HepG2 (cell line): Measurements from ENCODE around the gene TMEM53. TPM values are rescaled to one million over a fixed set of nuclear protein-coding genes. Genes with fewer than 3 reads are reported as not detected.
A peak's percentile ranks its signal among the peaks of the same experiment; 100 is the strongest.

ENCODE experiments used
- CBFB ChIP-seq: sonication (generic); formaldehyde crosslinking; IDR thresholded peaks from 2 replicates; pipeline ENCODE4 v1.4.0; 2020; ENCODE audit warnings: missing genetic modification reagents
- ELF3 ChIP-seq: IDR thresholded peaks from 2 replicates; pipeline ENCODE4 v1.6.1; 2016; ENCODE audit warnings: missing genetic modification reagents, missing compliant biosample characterization
- ISL2 ChIP-seq: sonication (generic); formaldehyde crosslinking; IDR thresholded peaks from 2 replicates; pipeline ENCODE4 v1.5.0; 2020; ENCODE audit warnings: missing genetic modification reagents
- MZF1 ChIP-seq: sonication (generic); formaldehyde crosslinking; IDR thresholded peaks from 2 replicates; pipeline ENCODE4 v1.8.1; 2023; ENCODE audit warnings: mild to moderate bottlenecking, missing genetic modification reagents, borderline replicate concordance
- NFYB ChIP-seq: sonication (generic); formaldehyde crosslinking; IDR thresholded peaks from 2 replicates; pipeline ENCODE4 v1.4.0; 2020; ENCODE audit warnings: missing genetic modification reagents
- POGZ ChIP-seq: sonication (generic); formaldehyde crosslinking; IDR thresholded peaks from 2 replicates; pipeline ENCODE4 v1.4.0; 2020; ENCODE audit warnings: mild to moderate bottlenecking, missing genetic modification reagents
- REXO4 ChIP-seq: sonication (generic); formaldehyde crosslinking; IDR thresholded peaks from 2 replicates; pipeline ENCODE4 v1.8.0; 2022; ENCODE audit warnings: missing genetic modification reagents, mild to moderate bottlenecking, borderline replicate concordance
- ZNF484 ChIP-seq: sonication (generic); formaldehyde crosslinking; IDR thresholded peaks from 2 replicates; pipeline ENCODE4 v1.5.1; 2020; ENCODE audit warnings: mild to moderate bottlenecking, low read depth, missing genetic modification reagents, borderline replicate concordance
- ZNF563 ChIP-seq: sonication (generic); formaldehyde crosslinking; IDR thresholded peaks from 2 replicates; pipeline ENCODE4 v1.8.0; 2022; ENCODE audit warnings: mild to moderate bottlenecking, moderate library complexity, missing genetic modification reagents
- ZNF644 ChIP-seq: IDR thresholded peaks from 2 replicates; pipeline ENCODE4 v1.6.1; 2016; ENCODE audit warnings: low read depth
- polyA plus RNA-seq, 8 experiments: library from polyadenylated mRNA; depleted of rRNA in 3 of 8; stranded (reverse) in 7 of 8; unstranded in 1 of 8; fragments of >200 nt; fragmentation: Illumina TruSeq in 4 of 8; extraction: Trizol in 4 of 8; gene quantifications; 2 replicates each; pipeline versions ENCODE4 v1.2.1 to v1.2.3, GENCODE V29; 2011 to 2016; ENCODE audit warnings: low read depth in 4 of 8, missing spikeins in 1 of 8, mixed read lengths in 1 of 8; ENCODE audit not compliant: insufficient read depth in 1 of 8
- total RNA-seq, 5 experiments: library from RNA; depleted of rRNA; stranded (reverse); fragments of >200 nt; fragmentation: Illumina TruSeq; extraction: Trizol; gene quantifications; 2 replicates each; pipeline ENCODE4 v1.2.3, GENCODE V29; 2016; ENCODE audit warnings: low read depth in 1 of 5
- TF ChIP-seq, protein P1 (sequence below): sonication (generic); formaldehyde crosslinking; IDR thresholded peaks from 2 replicates; pipeline ENCODE4 v1.4.0; 2020; ENCODE audit warnings: missing genetic modification reagents
- TF ChIP-seq, protein P2 (sequence below): sonication (generic); formaldehyde crosslinking; IDR thresholded peaks from 2 replicates; pipeline ENCODE4 v1.4.0; 2020; ENCODE audit warnings: missing genetic modification reagents
- TF ChIP-seq, protein P3 (sequence below): sonication (generic); formaldehyde crosslinking; conservative IDR thresholded peaks from 2 replicates; pipeline ENCODE4 v1.8.1; 2023; ENCODE audit warnings: missing genetic modification reagents
- TF ChIP-seq, protein P4 (sequence below): IDR thresholded peaks from 2 replicates; pipeline ENCODE4 v1.6.1; 2016; ENCODE audit warnings: low read depth, missing genetic modification reagents, missing compliant biosample characterization
- TF ChIP-seq, protein P5 (sequence below): sonication (generic); formaldehyde crosslinking; conservative IDR thresholded peaks from 2 replicates; pipeline ENCODE4 v1.8.0; 2022; ENCODE audit warnings: low read depth, missing genetic modification reagents

Gene TMEM53
- total and polyA plus RNA-seq, 2 of the 13 experiments (the other 11 are each of a cell fraction or from before 2014, with no cell fraction given) = 12.6 to 20.2 TPM

DNA sequence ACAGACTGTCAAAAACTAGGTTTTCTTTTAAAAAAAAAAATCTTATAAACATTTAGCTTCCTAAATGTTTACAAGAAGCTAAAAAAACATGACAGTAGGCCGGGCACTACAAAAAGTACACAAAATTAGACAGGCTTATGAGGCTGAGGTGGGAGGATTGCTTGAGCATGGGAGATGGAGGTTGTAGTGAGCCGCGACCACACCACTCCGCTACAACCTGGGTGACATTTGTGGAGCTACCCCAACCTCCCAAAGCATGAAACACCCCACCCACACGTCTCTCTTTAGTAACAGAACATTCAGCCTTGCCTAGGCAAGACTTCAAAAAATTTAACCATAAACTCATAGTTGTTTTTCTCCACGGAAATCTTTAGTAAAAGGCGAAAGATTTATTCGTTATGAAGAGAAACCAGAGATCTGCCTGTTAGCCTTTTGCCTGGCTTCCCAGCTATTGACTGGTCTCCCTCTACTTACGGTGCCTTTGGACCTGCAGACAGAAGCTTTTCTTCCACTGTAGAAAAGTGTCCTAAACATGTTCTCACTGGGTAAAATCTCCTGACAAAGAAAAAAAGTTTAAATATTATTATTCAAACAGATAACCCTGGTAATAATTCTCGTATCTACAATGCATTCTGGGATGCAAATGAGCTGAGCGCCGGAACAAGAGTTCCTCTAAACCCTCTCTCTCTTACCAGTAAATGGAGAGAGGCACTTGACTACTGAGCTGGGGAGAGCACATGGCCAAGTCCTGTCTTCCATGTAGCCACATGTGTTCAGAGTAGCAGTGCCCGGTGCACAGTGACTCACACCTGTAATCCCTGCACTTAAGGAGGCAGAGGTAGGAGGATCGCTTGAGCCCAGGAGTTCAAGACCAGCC is 47.4 kb upstream of the TMEM53 start (continued):
- TF ChIP-seq, protein P1, sequence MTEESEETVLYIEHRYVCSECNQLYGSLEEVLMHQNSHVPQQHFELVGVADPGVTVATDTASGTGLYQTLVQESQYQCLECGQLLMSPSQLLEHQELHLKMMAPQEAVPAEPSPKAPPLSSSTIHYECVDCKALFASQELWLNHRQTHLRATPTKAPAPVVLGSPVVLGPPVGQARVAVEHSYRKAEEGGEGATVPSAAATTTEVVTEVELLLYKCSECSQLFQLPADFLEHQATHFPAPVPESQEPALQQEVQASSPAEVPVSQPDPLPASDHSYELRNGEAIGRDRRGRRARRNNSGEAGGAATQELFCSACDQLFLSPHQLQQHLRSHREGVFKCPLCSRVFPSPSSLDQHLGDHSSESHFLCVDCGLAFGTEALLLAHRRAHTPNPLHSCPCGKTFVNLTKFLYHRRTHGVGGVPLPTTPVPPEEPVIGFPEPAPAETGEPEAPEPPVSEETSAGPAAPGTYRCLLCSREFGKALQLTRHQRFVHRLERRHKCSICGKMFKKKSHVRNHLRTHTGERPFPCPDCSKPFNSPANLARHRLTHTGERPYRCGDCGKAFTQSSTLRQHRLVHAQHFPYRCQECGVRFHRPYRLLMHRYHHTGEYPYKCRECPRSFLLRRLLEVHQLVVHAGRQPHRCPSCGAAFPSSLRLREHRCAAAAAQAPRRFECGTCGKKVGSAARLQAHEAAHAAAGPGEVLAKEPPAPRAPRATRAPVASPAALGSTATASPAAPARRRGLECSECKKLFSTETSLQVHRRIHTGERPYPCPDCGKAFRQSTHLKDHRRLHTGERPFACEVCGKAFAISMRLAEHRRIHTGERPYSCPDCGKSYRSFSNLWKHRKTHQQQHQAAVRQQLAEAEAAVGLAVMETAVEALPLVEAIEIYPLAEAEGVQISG = peak; percentile 71
- TF ChIP-seq MZF1 (CRISPR knock-in tag) = no peak
- no peak; the same call in 1 of the 2 replicates for TF ChIP-seq ZNF644
- TF ChIP-seq ZNF484 (CRISPR knock-in tag) = no peak
- TF ChIP-seq, protein P2, sequence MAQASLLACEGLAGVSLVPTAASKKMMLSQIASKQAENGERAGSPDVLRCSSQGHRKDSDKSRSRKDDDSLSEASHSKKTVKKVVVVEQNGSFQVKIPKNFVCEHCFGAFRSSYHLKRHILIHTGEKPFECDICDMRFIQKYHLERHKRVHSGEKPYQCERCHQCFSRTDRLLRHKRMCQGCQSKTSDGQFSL (CRISPR knock-in tag) = peak; percentile 61; the same call in 1 of the 2 replicates
- TF ChIP-seq ISL2 (CRISPR knock-in tag) = peak; percentile 51; the same call in 1 of the 2 replicates
- peak; percentile 85; the same call in 1 of the 2 replicates for TF ChIP-seq CBFB (CRISPR knock-in tag)
- TF ChIP-seq, protein P3, sequence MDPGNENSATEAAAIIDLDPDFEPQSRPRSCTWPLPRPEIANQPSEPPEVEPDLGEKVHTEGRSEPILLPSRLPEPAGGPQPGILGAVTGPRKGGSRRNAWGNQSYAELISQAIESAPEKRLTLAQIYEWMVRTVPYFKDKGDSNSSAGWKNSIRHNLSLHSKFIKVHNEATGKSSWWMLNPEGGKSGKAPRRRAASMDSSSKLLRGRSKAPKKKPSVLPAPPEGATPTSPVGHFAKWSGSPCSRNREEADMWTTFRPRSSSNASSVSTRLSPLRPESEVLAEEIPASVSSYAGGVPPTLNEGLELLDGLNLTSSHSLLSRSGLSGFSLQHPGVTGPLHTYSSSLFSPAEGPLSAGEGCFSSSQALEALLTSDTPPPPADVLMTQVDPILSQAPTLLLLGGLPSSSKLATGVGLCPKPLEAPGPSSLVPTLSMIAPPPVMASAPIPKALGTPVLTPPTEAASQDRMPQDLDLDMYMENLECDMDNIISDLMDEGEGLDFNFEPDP (CRISPR knock-in tag) = 0 out of 2 replicates have a peak, but pooled peaks have one; percentile 38
- no peak for TF ChIP-seq REXO4
- TF ChIP-seq, protein P4, sequence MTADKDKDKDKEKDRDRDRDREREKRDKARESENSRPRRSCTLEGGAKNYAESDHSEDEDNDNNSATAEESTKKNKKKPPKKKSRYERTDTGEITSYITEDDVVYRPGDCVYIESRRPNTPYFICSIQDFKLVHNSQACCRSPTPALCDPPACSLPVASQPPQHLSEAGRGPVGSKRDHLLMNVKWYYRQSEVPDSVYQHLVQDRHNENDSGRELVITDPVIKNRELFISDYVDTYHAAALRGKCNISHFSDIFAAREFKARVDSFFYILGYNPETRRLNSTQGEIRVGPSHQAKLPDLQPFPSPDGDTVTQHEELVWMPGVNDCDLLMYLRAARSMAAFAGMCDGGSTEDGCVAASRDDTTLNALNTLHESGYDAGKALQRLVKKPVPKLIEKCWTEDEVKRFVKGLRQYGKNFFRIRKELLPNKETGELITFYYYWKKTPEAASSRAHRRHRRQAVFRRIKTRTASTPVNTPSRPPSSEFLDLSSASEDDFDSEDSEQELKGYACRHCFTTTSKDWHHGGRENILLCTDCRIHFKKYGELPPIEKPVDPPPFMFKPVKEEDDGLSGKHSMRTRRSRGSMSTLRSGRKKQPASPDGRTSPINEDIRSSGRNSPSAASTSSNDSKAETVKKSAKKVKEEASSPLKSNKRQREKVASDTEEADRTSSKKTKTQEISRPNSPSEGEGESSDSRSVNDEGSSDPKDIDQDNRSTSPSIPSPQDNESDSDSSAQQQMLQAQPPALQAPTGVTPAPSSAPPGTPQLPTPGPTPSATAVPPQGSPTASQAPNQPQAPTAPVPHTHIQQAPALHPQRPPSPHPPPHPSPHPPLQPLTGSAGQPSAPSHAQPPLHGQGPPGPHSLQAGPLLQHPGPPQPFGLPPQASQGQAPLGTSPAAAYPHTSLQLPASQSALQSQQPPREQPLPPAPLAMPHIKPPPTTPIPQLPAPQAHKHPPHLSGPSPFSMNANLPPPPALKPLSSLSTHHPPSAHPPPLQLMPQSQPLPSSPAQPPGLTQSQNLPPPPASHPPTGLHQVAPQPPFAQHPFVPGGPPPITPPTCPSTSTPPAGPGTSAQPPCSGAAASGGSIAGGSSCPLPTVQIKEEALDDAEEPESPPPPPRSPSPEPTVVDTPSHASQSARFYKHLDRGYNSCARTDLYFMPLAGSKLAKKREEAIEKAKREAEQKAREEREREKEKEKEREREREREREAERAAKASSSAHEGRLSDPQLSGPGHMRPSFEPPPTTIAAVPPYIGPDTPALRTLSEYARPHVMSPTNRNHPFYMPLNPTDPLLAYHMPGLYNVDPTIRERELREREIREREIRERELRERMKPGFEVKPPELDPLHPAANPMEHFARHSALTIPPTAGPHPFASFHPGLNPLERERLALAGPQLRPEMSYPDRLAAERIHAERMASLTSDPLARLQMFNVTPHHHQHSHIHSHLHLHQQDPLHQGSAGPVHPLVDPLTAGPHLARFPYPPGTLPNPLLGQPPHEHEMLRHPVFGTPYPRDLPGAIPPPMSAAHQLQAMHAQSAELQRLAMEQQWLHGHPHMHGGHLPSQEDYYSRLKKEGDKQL = 0 out of 2 replicates have a peak, but pooled peaks have one; percentile 78
- no peak for TF ChIP-seq POGZ
- TF ChIP-seq, protein P5, sequence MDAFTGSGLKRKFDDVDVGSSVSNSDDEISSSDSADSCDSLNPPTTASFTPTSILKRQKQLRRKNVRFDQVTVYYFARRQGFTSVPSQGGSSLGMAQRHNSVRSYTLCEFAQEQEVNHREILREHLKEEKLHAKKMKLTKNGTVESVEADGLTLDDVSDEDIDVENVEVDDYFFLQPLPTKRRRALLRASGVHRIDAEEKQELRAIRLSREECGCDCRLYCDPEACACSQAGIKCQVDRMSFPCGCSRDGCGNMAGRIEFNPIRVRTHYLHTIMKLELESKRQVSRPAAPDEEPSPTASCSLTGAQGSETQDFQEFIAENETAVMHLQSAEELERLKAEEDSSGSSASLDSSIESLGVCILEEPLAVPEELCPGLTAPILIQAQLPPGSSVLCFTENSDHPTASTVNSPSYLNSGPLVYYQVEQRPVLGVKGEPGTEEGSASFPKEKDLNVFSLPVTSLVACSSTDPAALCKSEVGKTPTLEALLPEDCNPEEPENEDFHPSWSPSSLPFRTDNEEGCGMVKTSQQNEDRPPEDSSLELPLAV (CRISPR knock-in tag) = no peak
- peak; percentile 34; the same call in 1 of the 2 replicates for TF ChIP-seq ELF3
- TF ChIP-seq ZNF563 = no peak
- peak; percentile 34; the same call in 1 of the 2 replicates for TF ChIP-seq NFYB (CRISPR knock-in tag)
